GM21390 (cell line): ENCODE measurements around the gene MMGT1.

Experiments used
- ATAC-seq: cut with Tn5 transposase; IDR thresholded peaks from one replicate; pipeline ENCODE4 v1.9.1; 2021; ENCODE audit not compliant: unreplicated experiment

Gene MMGT1

DNA sequence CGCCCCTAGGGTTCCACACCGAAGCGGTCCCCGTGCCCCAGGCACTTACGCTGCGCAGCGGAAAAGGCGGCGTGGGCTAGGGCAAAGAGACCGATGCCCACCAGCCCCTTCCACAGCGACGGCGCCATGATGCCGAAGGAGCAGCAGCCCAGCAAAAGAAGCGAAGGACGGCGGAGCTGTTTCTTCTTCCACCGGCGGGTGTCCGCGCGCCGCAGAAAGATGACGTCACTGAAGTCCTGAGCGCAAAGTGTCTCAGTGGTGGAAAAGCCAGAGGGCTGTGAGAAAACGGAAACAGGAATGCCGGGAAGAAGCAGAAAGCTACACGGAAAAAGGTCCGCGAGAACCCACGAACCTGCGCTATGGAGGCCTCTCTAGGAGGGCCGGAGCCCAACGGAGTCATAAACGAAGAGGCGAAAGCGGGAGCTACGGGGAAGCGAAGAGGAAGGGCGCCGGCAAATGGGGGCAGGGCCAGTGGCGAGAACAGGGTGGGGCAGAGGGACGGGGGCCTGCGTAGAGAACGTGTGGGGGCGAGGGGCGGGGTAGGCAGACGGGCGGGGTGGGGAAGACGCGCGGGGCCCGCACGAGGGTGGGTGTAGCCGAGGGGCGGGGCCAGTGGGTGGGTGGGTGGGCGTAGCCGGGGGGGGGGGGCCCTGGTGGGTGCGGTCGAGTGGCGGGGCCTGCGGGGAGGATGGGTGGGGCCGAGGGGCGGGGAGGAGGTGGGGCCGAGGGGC is at the start of gene MMGT1:
Gene MMGT1, minus strand, starts transcription at position 441 of the 731 bp plus-strand sequence. Its CDS starts 313 bp downstream, at position 128.
- ATAC-seq: peak; percentile 84

DNA sequence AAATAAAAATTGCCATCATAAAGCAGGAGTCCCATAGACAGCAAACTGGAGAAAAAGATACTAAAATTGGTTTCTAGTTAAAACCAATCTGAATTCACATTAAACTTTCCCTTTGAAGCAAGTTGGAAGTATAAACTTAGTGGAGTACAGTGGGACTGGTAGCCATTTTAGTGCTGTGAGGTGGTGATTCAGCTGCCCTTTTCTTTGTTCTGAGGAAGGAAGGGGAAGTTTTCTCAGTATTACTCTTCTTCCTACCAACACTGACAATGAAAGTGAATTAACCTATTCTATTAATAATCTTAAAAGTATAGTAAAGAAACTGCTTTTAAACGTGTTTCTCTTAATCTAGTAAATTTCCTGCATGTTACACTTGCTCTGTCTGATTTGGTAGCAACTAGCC is 48.1 kb upstream of the MMGT1 start:
- peak; percentile 69 for ATAC-seq

DNA sequence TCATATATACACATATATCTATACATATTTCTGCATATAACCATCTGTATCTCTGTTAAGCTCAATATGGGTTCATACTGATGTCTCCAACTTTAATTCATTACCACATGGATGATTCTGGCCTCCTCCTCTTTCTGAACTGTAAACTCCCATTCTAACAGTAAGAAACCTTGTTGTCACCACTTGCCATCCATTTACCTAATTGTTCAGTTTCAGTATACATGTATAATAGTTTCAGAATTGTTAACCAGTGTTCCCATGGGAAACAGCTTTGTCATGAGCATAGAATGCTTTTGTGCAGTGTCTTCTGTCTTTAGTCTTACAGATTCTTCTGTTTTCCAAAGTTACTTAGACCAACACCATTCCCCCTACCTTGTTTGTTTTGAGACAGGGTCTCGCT is 47.4 kb upstream of the MMGT1 start:
- ATAC-seq: peak; percentile 67

DNA sequence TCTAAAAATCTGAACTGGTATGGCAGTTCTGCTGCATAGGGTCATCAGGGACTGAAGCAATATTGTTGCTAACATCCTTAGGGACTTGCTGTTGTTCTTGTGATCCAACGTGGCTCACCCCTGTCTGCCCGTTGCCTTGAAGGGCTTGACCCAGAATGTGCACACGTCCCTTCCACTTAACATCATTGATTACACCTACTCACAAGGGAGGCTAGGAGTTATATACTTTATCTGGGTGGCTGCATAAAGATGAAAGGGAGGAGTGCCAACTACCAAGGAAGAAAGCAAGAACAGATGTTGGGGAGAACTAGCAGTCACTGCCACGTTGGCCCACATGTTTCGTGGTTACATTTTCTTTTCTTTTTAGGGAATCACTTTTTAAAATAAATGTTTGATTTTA is 45.4 kb upstream of the MMGT1 start:
- no peak for ATAC-seq

DNA sequence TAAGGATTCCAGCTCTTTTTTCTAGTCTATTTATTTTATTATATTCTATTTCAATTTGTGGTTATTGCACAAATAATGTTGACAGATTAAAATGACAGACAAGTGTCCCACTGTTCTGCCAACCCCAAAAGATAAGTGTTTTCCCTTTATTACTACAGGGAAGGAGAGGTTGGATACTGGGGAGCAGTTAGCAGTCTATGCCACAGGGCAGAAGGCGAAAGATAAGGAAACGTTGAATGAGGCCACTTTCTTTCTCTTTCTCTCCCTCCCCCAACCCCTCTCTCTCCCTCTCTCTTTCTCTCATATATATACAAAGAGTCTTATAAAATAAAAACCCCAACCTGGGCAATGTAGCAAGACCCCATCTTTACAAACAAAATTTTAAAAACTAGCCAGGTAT is 43.1 kb upstream of the MMGT1 start:
- ATAC-seq: no peak

DNA sequence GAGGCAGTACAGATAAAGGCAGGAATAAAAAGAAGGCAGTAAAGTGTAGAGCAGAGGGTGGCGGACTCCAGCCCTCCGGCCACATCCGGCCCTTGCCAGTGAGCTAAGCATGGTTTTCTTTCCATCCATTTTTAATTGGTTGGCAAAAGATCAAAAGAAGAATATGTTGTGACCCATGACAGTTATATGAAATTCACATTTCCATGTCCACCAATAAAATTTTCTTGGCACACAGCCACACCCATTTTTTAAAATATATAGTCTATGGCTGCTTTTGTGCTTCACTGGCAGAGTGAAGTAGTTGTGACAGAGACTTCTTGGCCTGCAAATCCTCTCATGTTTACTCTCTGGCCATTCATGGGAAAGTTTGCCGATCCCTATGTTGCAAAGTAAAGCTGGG is 41.2 kb upstream of the MMGT1 start:
- no peak for ATAC-seq

DNA sequence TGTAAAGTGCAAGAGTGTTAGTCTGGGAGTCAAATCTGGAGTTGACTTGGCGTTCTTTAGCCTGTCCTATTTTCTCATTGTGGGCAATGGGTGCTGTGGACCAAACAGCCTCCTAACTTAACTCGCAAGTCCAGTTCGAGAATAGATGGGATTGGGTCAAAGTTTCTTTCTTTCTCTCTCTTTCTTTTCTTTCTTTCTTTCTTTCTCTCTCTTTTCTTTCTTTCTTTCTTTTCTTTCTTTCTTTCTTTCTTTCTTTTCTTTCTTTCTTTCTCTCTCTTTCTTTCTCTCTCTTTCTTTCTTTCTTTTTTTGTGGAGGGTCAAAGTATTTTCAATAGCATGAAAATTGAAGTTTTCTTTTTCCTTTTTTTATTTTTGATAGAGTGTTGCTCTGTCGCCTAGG is 14.5 kb upstream of the MMGT1 start:
- no peak for ATAC-seq

DNA sequence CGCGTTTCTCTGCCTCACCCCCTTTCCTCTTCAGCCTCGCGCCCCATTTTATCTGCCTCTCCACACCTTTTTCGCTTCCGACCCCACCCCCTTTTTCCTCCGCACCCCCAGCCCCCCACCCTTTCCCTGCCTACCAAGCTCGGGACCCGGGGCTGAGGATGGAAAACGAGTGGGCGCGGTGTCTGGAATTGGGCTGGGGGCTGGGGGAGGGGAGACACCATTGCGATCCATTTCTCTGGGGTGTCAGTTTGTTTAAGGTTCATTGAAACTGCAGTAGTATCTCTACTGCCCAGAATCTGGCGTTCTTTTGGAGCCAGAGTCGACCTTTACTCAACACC is 12.2 kb upstream of the MMGT1 start:
- ATAC-seq: no peak

DNA sequence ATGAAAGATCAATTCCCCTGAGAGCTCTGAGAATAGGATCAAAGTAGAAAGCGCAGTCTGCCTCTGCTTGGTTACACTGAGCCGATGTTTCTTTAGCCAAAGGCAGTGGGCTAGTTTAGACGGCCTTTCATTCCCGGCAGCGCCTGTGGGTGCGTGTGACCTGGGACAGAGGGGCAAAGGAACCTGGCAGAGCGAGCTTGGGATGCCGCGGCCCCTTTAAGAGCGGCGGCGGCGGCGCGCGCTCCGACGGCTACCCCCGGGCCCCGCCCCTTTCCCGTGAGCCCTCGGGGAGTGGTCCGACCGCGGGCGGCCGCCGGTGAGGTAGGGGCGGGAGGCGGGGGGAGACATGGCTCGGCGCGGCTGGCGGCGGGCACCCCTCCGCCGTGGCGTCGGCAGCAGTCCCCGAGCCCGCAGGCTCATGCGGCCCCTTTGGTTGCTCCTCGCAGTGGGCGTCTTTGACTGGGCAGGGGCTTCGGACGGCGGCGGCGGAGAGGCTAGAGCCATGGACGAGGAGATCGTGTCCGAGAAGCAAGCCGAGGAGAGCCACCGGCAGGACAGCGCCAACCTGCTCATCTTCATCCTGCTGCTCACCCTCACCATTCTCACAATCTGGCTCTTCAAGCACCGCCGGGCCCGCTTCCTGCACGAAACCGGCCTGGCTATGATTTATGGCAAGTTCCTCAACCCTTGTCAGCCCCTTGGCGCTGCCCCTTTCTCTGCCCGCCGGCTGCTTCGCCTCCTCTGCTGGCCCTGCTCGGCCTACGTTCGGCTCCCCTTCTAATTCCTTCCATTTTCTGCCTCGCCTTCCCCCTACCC is 11.6 kb upstream of the MMGT1 start, which contains the start of gene SLC9A6:
Gene SLC9A6, plus strand, starts transcription at position 279 of the 816 bp plus-strand sequence. Its CDS starts 224 bp downstream, at position 503.
- ATAC-seq: peak; percentile 89

DNA sequence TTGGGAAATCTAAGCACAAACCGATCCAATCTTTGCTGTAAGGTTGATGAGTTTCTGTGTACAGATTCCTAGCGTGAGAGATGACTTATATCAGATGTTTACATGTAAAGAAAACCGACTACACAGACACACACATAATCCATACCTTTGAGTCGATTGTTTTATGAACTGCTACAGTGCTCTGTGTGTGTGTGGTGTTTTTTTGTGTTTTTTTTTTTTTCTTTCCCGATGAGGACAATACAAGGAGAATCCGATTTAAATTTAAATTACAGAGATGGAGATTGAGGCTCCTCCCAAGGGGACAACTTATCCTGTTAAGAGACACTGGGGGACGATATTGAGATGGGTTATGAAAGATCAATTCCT is 11.0 kb upstream of the MMGT1 start:
- peak; percentile 2 for ATAC-seq

DNA sequence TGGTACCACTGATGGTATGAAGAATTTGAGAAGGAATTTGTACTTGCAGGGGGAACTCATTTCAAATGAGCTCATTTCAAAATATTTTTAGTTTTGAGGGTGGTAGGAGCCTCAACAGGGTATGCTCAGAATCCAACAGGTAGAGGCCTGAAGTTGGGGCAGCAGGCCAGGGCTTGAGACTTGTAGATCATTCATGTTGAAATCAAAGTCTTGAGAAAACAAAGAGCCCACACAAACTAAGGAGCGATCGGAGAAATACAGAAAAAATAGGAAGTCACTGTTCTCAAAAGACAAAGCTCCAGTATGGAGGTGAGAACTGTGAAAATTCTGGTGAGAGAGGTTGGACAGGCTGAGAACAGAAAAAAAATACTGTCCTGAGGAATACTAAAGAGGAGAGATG is 10.5 kb upstream of the MMGT1 start:
- no peak for ATAC-seq

DNA sequence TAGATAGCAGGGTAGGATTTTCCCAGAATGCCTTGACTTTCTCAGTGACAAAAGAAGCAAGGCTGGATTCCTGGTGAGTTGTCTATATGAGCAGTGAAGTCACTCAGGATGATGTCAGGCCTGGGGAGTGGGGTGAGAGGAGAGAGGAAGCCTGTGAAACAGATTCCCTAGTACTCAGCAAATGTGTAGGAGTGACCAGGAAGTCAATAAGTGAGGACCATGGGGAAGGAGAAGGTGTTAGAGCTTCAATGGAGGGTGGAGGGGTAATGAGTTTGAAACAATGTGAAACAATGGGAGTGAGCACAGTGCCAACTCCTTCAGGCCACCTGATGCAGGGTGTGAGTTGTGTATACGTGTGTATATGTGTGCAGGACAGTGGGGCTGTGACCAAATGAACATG is 9.1 kb upstream of the MMGT1 start:
- ATAC-seq: no peak

DNA sequence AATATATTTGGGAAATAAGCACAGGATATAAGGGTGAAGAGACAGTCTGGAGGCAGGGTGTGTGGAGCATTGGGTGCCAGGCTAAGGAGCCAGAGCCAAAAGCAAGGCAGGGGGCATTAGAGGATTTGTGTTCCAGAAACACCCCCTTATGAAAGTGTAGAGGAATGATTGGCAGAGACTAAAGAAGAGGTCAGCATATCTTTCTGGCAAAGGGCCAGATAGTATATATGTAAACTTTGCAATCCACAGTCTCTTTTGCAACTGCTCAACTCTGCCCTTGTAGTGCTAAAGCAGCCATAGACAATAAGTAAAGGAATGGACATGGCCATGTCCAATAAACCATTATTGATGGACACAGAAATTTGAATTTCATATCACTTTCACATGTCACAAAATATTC is 7.9 kb upstream of the MMGT1 start:
- ATAC-seq: no peak

DNA sequence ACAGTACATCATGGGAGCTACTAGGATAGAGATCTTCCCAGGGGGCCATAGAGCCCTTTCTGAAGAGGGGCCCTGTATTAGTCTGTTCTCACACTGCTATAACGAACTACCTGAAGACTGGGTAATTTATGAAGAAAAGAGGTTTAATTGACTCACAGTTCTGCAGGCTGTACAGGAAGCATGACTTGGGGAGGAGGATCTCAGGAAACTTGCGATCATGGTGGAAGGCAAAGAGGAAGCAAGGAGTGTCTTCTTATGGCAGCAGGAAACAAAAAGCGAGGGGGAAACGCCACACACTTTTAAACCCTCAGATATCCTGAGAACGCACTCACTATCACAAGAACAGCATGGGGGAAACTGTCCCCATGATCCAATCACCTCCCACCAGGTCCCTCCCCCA is 7.2 kb upstream of the MMGT1 start:
- ATAC-seq: no peak

DNA sequence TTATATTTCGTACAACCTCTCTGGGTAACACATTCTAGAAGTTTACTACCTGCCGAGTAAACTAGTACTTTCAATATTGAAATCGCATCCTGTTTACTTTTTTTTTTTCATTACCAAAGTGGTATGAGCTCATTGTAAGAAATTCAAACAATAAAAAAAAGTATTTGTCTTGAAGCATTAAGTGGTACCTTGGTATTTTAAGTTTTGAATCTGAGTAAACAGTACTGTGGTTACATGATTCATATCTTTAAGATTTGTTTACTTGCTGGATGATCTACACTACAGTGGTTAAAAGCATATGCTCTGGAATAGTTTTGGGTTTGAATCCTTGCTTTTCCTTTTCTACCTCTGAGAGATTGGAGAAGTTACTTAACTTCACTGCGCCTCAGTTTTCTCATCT is 3.8 kb upstream of the MMGT1 start:
- ATAC-seq: no peak

DNA sequence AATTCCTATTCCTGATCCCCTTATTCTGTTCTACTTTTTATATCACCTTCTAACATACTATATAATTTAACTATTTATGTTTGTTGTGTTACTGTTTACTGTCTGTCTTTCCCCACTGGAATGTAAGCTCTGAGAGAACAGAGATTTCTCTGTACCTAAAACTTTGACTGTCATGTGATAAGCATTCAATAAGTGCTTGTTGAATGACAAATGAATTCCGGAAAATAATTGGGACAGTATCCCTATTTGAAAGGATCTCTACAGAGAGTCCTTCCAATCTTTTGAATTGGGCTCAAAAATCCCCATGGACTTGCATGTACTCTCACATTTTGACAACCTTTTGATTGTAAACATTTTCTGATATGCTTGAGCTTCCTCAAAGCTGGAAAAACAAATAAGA is 1.6 kb upstream of the MMGT1 start:
- no peak for ATAC-seq

DNA sequence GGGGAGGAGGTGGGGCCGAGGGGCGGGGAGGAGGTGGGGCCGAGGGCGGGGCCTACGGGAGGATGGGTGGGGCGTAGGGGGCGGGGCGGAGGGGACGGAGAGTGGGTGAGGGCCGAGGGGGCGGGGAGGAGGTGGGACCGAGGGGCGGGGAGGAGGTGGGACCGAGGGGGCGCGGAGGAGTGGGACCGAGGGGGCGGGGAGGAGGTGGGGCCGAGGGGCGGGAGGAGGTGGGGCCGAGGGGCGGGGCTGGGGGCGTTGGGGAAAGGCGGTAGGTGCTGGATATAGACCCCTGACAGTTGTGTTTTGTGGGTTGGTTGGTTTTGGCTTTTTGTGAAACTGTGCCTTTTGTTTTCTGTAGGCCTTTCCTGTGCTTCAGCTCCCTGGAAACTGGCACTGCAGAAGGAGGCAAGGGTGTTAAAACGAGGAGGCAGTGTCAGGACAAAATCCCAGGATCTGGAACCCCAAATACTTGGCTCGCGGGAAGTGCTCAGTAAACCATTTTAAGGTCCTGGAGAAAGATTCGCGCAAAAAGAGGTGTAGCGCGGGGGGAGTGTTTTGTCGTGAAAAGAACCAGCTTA is 580 bp upstream of the MMGT1 start:
- ATAC-seq: no peak

DNA sequence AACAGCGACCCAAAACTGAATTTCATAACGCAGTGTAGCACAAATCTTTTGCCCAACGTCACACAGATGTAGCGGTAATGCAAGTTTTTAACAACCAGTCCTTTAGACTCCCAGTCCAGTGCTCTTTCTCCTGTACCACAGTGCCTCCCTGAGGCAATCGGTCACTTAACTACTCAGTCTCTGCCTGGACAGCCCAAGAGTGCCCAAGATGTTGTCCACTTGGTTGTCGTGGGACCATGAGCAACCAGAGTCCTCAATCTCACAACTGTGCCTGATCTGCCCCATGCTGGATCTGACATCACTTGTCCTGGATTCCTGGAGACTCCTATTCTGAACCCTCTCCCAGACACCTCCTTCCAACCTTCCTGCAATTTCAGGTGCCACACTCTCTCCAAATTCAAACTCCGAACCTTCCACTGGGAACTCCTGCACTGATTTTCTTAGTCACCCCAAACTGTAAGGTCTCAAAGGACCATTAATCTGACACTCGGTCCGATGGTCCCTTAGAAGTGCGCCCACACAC is 702 bp downstream of the MMGT1 start:
- ATAC-seq: no peak

DNA sequence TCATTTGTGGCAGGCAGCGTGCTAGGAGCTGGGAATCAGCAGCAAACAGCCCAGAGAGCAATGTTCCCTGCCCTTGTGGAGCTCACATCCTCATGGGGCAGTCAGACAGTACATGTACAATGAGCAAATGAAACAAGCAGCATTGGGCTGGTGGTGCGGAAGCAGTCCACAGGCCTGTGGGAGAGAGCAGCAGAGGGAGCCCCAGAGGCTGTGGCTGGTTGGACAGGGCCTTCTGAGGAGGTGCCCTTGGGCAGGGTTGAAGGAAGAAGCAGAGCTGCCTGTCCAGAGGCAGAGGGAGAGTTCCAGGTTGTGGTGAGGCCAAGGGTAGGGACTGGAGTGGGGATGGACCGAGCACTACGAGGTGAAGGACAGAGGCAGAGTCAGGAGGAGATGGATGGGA is 22.5 kb downstream of the MMGT1 start:
- ATAC-seq: no peak

DNA sequence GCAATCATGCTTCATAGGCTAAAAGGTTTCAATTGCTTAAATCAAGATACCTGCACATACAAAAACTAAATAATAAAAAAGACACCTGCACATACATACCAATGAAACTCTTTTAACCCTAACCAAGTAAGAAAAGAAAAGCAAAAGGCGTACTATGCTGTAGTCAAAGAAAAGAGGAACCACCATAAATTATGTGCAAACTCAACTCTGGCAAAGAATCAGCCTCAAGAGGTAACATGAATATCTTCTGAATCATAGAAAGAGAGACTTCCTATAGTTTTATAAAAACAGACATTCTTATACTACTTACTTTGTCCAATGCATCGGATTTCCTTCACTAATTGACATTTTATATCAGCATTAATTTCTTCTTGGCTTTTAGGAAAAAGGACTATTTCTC is 29.3 kb downstream of the MMGT1 start:
- no peak for ATAC-seq

DNA sequence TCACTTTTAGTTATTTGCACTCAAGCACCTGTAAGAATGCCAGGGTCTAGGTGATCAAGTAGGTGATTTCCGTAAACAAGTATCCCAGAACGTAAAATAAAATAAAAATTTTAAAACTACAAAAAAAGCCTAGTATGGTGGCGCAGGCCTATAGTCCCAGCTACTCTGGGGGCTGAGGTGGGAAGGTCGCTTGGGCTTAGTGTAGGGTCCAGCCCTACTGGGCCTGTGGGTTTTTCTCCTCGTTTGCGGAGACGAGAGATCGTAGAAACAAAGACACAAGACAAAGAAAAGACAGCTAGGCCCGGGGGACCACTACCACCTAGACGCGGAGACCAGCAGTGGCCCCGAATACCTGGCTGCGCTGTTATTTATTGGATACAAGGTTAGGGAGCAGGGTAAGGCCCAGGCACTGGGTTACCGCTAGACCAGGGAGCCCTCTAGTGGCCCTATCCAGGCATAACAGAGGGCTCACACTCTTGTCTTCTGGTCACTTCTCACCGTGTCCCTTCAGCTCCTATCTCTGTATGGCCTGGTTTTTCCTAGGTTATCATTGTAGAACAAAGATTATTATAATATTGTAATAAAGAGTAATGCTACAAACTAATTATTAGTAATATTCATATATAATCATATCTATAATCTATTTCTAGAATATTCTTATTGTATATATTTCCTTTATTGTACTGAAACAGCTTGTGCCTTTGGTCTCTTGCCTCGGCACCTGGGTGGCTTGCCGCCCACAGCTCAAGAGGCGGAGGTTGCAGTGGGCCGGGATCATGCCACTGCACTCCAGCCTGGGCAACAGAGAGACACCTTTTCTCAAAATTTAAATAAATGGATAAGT is 41.9 kb downstream of the MMGT1 start:
- ATAC-seq: peak; percentile 49
